ENCODE results near the gene HPCAL1.
A peak's percentile ranks its signal among the peaks of the same experiment; 100 is the strongest.

HPCAL1 gene

GRCh38 chr2:10338270-10339188, 35.8 kb downstream of the HPCAL1 start:
- no peak for DNase-seq

DNA sequence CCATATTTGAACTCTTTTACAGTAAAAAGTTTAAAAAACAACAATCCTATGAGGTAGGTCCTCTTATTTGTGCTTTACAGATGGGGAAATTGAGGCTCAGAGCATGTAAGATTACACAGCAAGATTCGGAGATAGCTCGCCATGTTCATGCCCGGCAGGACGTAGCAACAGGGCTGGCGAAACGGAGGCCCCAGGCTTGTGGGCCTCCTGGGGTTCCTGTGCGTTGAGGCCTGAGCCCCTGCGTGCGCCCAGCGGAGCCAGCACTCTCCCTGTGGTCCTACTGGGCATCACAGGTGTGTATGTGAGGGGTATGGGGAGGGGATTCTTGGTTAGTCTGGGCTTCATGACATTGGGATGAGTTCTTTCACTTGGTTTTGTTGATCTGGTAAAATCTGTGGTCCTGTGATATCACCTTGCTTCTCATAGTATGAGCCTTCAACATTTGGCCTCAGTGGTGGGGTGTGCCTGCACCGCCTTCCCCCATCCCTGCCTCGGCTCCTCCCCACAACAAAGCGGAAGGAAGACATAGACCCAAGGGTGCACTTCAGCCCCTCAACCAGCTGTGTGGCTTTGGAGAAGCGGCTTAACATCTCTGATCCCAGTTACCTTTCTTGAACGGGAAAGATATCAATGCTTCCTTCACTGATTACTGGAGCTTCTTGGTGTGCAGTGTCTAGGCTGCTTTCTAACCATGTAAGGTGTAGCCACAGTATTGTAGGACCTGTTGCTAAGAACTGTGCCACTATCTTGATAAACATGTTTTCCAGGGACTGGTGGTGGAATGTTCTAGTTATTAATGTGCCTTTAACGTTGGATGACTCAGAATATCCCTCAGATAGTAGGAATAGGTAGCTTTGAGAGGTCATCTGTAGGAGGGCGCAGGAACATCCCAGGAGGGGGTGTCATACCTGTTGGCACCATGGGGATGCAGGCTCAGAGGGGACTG, 37.2 kb downstream of the HPCAL1 start:
- DNase-seq = no peak

DNA sequence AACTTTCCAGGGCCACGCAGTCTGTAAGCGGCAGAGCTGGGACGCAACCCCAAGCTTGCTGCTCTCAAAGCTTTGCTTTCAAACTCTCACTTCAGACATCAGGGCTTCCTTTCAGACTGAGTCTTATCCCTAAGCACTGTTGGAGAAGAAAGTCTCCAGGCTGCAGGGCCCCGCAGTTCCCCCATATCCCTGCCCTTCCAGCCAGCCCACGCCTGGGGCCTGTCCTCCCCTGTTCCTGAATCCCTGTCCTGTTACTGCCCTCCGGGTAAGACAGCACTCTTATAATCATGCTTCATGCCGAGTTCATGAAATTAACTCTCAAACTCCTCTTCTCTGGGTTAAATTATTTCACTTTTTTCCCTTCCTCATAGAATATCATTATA, 37.9 kb downstream of the HPCAL1 start:
- no peak for DNase-seq

GRCh38 chr2:10341193-10341592, 38.5 kb downstream of the HPCAL1 start:
- no peak for DNase-seq

DNA sequence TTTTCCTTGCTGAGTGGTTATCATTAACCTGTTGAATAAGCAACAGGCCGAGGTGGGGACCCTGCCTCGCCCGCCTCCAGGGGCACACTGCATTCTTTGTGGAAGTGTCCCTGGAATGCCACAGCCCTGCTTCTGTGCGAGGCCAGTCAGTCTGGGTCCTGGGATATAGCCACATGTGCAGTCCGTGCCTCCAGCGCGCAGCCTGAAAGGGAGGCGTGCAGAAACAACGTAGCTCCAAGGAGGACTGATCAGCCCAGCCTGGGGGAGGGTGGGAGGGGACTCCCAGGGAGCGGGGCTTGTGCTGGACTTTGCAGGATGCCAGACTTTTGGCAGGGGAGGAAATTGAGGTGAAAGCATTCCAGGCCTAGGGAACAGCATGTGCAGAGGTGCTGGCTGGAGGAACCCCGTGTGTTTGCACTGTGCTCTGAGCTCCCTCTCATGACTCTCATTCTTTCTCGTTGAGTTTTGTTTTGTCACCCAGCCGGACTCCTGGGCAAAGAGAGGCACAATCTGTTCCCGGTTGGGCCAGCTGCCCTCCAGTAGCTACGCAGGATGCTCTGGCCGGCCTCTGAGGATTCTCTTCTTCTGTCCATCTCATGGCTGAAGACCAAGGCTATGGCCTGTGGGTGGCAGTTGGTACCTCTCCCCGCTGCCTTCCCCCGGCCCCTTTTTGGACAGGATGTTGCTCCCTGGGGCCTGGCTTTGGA, 39.7 kb downstream of the HPCAL1 start:
- DNase-seq = no peak

- DNase-seq = no peak
Measured at GRCh38 chr2:10343191-10343590, 40.5 kb downstream of the HPCAL1 start.

- peak; percentile 79 for DNase-seq
Measured at GRCh38 chr2:10343658-10344057, 41.0 kb downstream of the HPCAL1 start.

- DNase-seq = peak; percentile 89
Measured at GRCh38 chr2:10344105-10345066, 41.7 kb downstream of the HPCAL1 start.

GRCh38 chr2:10345126-10345525, 42.4 kb downstream of the HPCAL1 start:
- no peak for DNase-seq

- DNase-seq = no peak
Measured at GRCh38 chr2:10345813-10346212, 43.1 kb downstream of the HPCAL1 start.

DNA sequence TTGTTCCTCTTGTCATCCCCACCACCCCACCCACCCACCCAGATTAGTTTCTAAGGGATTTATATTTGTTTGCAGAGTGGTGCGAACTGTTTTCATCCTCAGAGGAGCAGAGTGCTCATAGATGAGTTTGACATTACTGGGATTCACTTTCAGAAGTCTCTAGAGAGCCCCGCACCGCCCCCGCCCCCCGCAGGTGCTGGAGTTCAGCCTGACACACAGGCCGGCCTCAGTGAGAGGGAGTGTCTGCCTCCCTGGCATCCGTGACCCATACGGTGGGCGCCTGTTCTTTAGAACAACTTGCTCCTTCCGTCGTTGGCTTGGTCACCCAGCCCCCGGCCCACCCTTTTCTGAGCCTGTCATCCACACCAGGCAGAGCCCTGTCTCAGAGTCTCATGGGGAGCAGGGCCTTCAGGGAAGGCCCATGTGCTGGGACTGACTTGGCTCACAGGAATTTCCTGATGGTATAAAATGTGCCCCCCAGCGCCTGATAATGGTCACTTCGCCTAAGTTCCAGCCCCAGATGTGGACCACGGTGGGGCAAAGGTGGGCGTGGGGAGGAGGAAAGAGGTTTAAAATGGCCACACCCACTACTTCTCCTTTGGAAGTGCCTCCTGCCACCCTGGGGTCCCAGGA, 44.3 kb downstream of the HPCAL1 start:
- DNase-seq = no peak

GRCh38 chr2:10347562-10347948, 44.9 kb downstream of the HPCAL1 start:
- no peak for DNase-seq

DNA sequence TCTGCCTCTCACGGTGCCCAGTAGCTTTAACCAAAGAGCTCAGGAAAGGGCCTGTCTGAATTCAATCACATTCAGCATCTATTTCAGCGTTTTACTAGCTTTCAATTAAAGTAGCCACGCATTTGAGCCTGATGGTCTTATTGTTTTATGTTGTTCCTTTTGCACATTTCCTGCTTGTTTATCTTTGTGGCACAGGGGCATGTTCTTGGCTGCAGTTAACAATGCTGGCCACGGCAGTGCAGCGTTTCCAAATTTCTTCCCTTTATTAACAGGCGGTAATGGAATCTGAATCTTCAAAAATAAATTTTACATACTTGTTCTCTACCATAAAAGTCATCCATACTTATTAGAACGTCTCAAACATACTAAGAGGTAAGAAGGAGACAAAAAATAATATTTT, 46.2 kb downstream of the HPCAL1 start:
- DNase-seq = no peak

- DNase-seq = no peak
Measured at GRCh38 chr2:10350761-10351160, 48.1 kb downstream of the HPCAL1 start.

DNA sequence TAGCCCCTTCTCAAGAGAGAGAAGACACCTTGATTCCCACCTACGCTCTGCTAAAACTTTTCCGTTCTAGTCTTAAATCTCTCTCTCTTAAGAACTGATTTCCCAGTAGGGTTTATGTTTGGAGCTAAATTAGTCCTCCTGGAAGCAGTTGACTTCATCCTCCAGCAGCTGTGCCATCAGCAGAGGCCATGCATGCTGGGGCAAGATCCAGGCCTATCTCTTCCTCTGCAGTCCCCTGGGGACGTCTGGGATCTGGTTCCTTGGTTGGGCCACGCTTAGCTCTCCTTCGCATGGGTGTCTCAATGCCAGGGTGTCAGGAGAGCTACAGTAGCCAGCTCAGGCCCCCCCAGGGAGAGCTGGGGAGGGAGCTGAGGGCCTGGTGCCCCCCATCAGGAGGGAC, 49.7 kb downstream of the HPCAL1 start:
- DNase-seq = no peak

- DNase-seq = no peak
Measured at GRCh38 chr2:10352972-10353371, 50.3 kb downstream of the HPCAL1 start.

DNA sequence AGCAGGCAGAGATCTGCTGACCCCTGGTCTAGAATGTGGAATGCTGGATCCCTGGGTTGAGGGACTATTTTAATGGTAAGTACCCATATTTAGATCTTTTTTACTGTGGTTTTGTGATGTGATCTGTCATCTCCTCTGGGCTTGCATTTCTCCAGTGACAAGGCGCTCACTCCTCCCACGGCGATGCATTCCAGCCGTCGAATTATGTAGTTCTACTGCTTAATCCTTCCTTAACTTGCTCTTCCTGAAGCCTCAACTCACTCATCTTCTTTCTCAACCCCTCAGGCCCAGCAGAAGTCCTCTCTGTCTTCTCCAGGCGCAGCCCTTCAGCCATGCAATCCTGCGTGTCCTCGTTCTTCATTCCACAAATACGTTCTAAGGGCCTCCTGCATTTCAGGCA, 51.2 kb downstream of the HPCAL1 start:
- DNase-seq = no peak

DNA sequence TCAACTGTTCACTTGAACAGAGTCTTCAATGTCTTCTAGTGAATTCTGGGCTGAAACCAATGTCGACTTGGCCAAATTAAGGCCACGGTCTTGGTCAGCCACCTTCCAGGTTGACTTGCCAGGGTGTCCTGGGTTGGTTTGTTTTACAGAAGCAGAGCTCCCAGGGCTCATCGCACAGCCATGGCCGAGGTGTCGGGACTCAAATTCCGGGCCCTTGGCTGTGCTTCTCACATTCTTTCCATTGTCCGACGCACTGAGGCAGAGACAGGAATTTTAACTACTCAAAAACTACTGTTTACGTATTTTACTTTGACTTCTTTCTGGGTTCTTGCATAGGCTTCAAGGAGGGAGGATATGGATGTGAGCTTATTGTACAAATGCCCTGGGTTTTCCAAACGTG, 51.7 kb downstream of the HPCAL1 start:
- DNase-seq = no peak

GRCh38 chr2:10355471-10356438, 53.1 kb downstream of the HPCAL1 start:
- no peak for DNase-seq

GRCh38 chr2:10356439-10356811, 53.7 kb downstream of the HPCAL1 start:
- DNase-seq = no peak

Measured in DMS 273 treated with DMSO at 0.1 percent for 48 hours (cell line).